Ishikawa (cell line): ENCODE results near the gene CBX4.

Experiments used
- EGR1 ChIP-seq: IDR thresholded peaks from 2 replicates; pipeline ENCODE4 v1.6.1; 2012
- EP300 ChIP-seq: IDR thresholded peaks from 2 replicates; pipeline ENCODE4 v1.6.1; 2012; ENCODE audit warnings: borderline replicate concordance
- FOXM1 ChIP-seq: IDR thresholded peaks from 2 replicates; pipeline ENCODE4 v1.6.1; 2012; ENCODE audit warnings: low read depth, borderline replicate concordance
- TEAD4 ChIP-seq: IDR thresholded peaks from 2 replicates; pipeline ENCODE4 v1.6.1; 2012
- YY1 ChIP-seq: IDR thresholded peaks from 2 replicates; pipeline ENCODE4 v1.6.1; 2012; ENCODE audit warnings: low read depth

DNA sequence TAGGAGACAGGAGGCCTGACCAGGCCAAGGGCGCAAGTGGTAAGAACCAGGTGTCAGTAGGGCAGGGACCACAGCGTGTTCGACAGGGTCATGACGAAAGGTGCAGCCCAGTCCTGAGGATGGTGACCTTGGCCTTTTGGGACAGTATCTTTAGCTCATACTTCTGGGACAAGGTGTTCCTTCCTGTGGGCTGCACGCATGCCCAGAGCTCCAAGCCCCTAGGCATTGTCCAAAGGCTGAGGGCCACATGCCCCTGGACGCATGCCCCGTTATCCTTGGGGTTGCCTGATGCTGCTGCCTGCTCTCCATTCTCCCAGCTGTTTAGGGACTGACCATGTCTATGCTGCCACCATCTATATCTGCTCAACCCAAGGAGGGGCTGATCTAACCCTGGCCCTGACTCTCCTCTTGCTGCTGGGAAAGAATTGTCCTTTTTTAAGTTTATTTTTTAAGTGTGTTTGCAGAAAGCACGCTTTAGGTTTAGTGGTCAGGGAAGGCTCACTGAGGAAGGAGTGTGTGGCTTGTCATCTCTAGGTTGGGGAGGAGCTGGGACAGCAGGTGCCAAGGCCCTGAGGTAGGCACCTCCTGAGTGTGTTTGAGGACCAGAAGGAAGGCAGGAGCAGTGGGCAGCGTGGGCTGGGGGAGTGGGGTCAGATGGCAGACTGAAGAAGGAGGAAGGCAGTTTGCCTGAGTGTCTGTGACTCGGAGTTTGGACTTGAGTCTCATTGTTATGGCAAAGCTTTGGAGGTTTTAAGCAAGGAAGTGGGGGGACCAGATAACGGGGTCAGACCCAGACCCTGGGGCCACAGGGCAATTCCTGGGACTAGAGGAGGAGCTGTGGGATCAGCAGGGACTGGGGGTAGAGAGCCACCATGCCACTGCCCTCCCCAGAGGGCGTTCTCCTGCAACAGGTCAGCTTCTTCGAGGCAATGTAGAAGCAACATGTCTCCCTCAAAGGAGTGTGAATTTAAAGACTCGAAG lies 15.1 kb upstream of the CBX4 start:
- TF ChIP-seq EP300 (no peak), FOXM1 (no peak), EGR1 (no peak), YY1 (no peak), TEAD4 (no peak)
